Left lung (tissue), 10 donors: ENCODE results near the gene MAPKAPK3. TPM values are rescaled to one million over a fixed set of nuclear protein-coding genes. Genes with fewer than 3 reads are reported as not detected.
"Not testable (repeated sequence)": the region's sequence is repeated elsewhere in the genome, so short reads cannot be mapped to it uniquely, and the experiment has no call there.

ENCODE experiments used
- ATAC-seq: fragments of 200-7000 bp; cut with Tn5 transposase; one replicate; pipeline ENCODE4 v1.9.1; 2020; ENCODE audit warnings: moderate library complexity
- DNase-seq, 4 donors: peaks; one replicate each; pipeline ENCODE4 v3.0.0-alpha.2; 2013 to 2020
- H3K27ac ChIP-seq, 2 donors: fragments of 200-600 bp; sonication (generic) in 1 of 2; one replicate each; pipeline versions ENCODE4 v1.5.0 to v1.8.0; 2020 to 2021
- H3K27me3 ChIP-seq, 2 donors: fragments of 200-600 bp; sonication (generic) in 1 of 2; one replicate each; pipeline versions ENCODE4 v1.5.0 to v1.8.0; 2020 to 2021
- H3K36me3 ChIP-seq, 2 donors: fragments of 200-600 bp; sonication (generic) in 1 of 2; one replicate each; pipeline versions ENCODE4 v1.5.0 to v1.8.0; 2020 to 2021
- H3K4me1 ChIP-seq, 2 donors: fragments of 200-600 bp; one replicate each; pipeline ENCODE4 v1.8.0; 2021
- H3K4me3 ChIP-seq, 2 donors: fragments of 200-600 bp; sonication (generic) in 1 of 2; one replicate each; pipeline versions ENCODE4 v1.5.0 to v1.8.0; 2020 to 2021; ENCODE audit warnings: mild to moderate bottlenecking in 1 of 2
- H3K9me3 ChIP-seq, 2 donors: fragments of 200-600 bp; sonication (generic) in 1 of 2; one replicate each; pipeline versions ENCODE4 v1.5.0 to v1.8.0; 2020 to 2021
- intact Hi-C, 2 donors: fragments of 100-400 bp; cut with DNase I; formaldehyde crosslinking; loops; one replicate each; pipeline versions ENCODE4 v1.11.2 to v1.14.2; 2022
- polyA plus RNA-seq, 6 donors: library from polyadenylated mRNA; unstranded; fragments of 120-200 nt; gene quantifications; one replicate each; pipeline ENCODE4 v1.2.1, GENCODE V29; 2013; ENCODE audit not compliant: insufficient read length in 6 of 6
- total RNA-seq, 2 donors: library from RNA; stranded (reverse); fragmentation: NEBNext Ultra II Directional; extraction: Animal tissue kit (Norgen Biotek cat#: 25700); gene quantifications; one replicate each; pipeline ENCODE4 v1.2.1, GENCODE V29; 2021
- TF ChIP-seq, protein P1 (sequence below), 2 donors: fragments of 200-600 bp; sonication (generic) in 1 of 2; IDR thresholded peaks; one replicate each; pipeline versions ENCODE4 v1.5.0 to v1.8.0; 2021; ENCODE audit warnings: antibody characterized with exemption in 2 of 2
- donor health status: DM: no; HTN: yes; CAD: no.
- donor health status: DM: no; HTN: no; CAD: no.

MAPKAPK3 gene
- total and polyA plus RNA-seq, 8 donors: 34.1 to 118 (median 37.0) TPM

DNA sequence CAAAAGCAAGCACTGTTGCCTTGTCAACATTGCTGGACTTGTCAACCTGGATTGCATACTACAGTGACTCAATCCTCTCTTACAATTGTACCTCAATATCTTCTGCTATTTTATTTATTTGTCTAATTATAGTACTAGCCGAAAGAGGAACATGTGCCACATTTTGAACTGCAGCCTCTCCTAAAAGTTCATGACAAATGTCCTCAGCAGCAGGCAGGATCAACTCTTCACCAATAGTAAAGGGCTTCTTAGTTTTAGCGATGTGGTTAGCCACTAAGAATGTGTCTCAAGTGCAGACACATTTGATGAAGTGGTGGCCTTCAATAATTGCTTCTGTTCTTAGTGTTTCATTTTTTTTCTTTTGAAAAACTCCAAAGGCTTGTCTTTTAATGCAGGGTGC, 71.0 kb downstream of the MAPKAPK3 start:
- ATAC-seq: no peak
- H3K9me3 ChIP-seq: no peaks in the 10 kb centered on the region

DNA sequence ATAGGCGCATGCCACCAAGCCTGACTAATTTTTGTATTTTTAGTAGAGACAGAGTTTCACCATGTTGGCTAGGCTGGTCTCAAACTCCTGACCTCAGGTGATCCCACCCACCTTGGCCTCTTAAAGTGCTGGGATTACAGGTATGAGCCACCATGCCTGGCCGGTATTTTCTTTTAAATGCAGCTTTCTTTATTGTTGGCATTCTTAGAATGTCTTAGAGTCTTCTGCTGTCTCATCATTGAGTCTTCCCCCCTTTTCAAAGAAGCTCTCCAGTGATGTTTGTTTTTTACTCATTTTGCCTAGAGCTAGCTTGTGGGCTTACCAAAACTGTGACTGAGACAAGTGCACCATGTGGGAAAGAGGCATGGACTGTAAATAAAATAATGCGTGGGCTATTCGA, 71.7 kb downstream of the MAPKAPK3 start:
- H3K9me3 ChIP-seq, H3K27me3 ChIP-seq, H3K4me1 ChIP-seq, DNase-seq, intact Hi-C loops, H3K27ac ChIP-seq, ATAC-seq, H3K36me3 ChIP-seq, H3K4me3 ChIP-seq: not testable (repeated sequence)

More for the DNA sequence above, 71.0 kb downstream of the MAPKAPK3 start:
- no peak for DNase-seq
- Histone ChIP-seq H3K27me3 (peaks cover 0 to 2% of the 10 kb centered on the region in 2 donors), H3K27ac (no peak overlapping the region), H3K4me1 (no peaks in the 10 kb centered on the region), H3K4me3 (no peak overlapping the region), H3K36me3 (no peaks in the 10 kb centered on the region)
- intact Hi-C loops: no loop called here
- TF ChIP-seq, protein P1, sequence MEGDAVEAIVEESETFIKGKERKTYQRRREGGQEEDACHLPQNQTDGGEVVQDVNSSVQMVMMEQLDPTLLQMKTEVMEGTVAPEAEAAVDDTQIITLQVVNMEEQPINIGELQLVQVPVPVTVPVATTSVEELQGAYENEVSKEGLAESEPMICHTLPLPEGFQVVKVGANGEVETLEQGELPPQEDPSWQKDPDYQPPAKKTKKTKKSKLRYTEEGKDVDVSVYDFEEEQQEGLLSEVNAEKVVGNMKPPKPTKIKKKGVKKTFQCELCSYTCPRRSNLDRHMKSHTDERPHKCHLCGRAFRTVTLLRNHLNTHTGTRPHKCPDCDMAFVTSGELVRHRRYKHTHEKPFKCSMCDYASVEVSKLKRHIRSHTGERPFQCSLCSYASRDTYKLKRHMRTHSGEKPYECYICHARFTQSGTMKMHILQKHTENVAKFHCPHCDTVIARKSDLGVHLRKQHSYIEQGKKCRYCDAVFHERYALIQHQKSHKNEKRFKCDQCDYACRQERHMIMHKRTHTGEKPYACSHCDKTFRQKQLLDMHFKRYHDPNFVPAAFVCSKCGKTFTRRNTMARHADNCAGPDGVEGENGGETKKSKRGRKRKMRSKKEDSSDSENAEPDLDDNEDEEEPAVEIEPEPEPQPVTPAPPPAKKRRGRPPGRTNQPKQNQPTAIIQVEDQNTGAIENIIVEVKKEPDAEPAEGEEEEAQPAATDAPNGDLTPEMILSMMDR (IDR thresholded peaks at IDR 0.05): no peak

DNA sequence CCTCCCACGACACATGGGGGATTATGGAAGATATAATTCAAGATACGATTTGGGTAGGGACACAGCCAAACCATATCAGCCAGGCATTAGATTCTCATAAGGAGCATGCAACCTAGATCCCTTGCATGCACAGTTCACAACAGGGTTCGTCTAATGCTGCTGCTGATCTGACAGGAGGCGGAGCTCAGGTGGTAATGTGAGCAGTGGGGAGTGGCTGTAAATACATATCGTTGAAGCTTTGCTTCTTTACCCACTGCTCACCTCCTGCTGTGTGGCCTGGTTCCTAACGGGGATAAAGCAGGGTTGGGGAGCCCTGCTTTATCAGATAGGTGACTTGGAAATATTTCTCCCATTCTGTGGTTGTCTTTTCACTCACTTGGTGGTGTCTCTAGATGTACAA, 72.6 kb downstream of the MAPKAPK3 start:
- H3K27me3 ChIP-seq: no peaks in the 10 kb centered on the region
- no peak overlapping the region for H3K27ac ChIP-seq
- no peak overlapping the region for H3K4me3 ChIP-seq
- no peaks in the 10 kb centered on the region for H3K9me3 ChIP-seq
- no peaks in the 10 kb centered on the region for H3K4me1 ChIP-seq
- H3K36me3 ChIP-seq: no peaks in the 10 kb centered on the region
- TF ChIP-seq, protein P1 (IDR thresholded peaks at IDR 0.05): no peak
- intact Hi-C loops: no loop called here
- ATAC-seq (no peak), DNase-seq (no peak)

DNA sequence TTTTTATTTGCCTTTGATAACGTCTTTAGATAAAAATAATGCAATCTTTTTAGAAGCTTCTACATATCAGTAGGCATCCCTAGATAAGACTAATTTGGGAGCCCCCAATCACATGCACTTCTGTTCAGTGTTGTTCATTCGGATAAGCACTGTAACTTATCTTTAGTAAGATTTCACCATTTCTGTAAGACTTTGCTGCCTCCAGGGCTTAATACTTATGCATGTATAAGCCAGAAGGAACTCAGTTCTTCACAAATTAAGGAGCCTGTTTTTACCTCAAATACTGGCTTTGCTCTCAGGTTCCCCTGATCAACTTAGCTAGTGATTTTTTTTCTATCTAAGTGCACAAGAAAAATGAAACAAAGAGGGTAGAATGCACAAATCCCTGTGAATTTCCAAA, 78.1 kb downstream of the MAPKAPK3 start:
- Histone ChIP-seq H3K36me3 (no peaks in the 10 kb centered on the region), H3K27ac (no peak overlapping the region), H3K9me3 (peaks cover 0 to 12% of the 10 kb centered on the region in 2 donors), H3K27me3 (no peaks in the 10 kb centered on the region), H3K4me1 (no peaks in the 10 kb centered on the region), H3K4me3 (no peak overlapping the region)
- intact Hi-C loops: no loop called here
- ATAC-seq (no peak), DNase-seq (no peak)
- TF ChIP-seq, protein P1 (IDR thresholded peaks at IDR 0.05): no peak

DNA sequence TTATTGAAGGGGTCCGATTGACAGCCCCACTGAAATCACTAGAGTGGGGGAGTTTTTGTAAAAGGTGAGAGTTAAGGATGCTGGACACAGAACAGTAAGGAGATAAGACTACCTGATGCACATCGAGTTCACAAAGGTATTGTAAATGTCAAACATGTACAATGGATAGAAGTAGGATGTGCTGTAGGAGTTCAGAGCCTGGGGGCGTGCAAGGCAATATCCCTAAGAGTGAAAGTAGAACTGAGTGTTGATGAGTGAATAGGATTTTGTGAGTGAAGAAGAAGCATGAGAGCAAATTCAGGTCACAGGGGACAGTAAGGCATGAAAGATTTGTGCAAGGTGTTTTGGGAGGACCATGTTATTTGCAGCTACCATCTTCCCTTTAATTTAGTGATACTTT, 79.3 kb downstream of the MAPKAPK3 start:
- DNase-seq: no peak

DNA sequence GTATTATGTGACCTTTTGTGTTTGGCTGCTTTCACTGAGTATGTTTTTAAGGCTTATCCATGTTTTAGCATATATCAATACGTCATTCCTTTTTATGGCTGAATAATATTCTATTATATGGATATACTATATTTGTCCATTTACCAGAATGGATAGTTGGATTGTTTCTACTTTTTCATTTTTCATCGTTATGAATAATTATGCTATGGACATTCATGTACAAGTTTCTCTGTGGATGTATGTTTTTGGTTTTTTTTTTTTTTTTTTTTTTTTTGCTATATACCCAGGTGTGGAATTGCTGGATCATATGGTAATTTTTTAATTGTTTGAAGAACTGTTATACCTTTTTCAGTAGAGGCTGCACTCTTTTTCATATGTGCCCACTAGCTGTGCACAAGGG, 81.3 kb downstream of the MAPKAPK3 start:
- TF ChIP-seq, protein P1 (IDR thresholded peaks at IDR 0.05): no peak
- H3K4me3 ChIP-seq: no peak overlapping the region
- no peak overlapping the region for H3K27ac ChIP-seq
- peaks cover 0 to 12% of the 10 kb centered on the region in 2 donors for H3K9me3 ChIP-seq
- intact Hi-C loops: no loop called here
- no peaks in the 10 kb centered on the region for H3K27me3 ChIP-seq
- no peaks in the 10 kb centered on the region for H3K36me3 ChIP-seq
- DNase-seq (no peak), ATAC-seq (no peak)
- H3K4me1 ChIP-seq: no peaks in the 10 kb centered on the region

More for the DNA sequence above, 79.3 kb downstream of the MAPKAPK3 start:
- no peaks in the 10 kb centered on the region for H3K4me1 ChIP-seq
- ATAC-seq: no peak
- peaks cover 0 to 12% of the 10 kb centered on the region in 2 donors for H3K9me3 ChIP-seq
- intact Hi-C loops: no loop called here
- no peak overlapping the region for H3K4me3 ChIP-seq
- TF ChIP-seq, protein P1 (IDR thresholded peaks at IDR 0.05): no peak
- H3K36me3 ChIP-seq: no peaks in the 10 kb centered on the region
- no peak overlapping the region for H3K27ac ChIP-seq
- no peaks in the 10 kb centered on the region for H3K27me3 ChIP-seq
